NB4 (cell line): ENCODE results near the gene GAGE12J.
"Not testable (repeated sequence)": the region's sequence is repeated elsewhere in the genome, so short reads cannot be mapped to it uniquely, and the experiment has no call there.

Source experiments
- POLR2A ChIP-seq: IDR thresholded peaks from 2 replicates; pipeline ENCODE4 v1.6.1; 2011; ENCODE audit warnings: mild to moderate bottlenecking; ENCODE audit not compliant: insufficient read length; ENCODE audit errors: extremely low read depth
- TF ChIP-seq, protein P1 (sequence below): IDR thresholded peaks from one replicate; pipeline ENCODE4 v1.5.1; 2012; ENCODE audit warnings: low read depth, low read length

- TF ChIP-seq, protein P1, sequence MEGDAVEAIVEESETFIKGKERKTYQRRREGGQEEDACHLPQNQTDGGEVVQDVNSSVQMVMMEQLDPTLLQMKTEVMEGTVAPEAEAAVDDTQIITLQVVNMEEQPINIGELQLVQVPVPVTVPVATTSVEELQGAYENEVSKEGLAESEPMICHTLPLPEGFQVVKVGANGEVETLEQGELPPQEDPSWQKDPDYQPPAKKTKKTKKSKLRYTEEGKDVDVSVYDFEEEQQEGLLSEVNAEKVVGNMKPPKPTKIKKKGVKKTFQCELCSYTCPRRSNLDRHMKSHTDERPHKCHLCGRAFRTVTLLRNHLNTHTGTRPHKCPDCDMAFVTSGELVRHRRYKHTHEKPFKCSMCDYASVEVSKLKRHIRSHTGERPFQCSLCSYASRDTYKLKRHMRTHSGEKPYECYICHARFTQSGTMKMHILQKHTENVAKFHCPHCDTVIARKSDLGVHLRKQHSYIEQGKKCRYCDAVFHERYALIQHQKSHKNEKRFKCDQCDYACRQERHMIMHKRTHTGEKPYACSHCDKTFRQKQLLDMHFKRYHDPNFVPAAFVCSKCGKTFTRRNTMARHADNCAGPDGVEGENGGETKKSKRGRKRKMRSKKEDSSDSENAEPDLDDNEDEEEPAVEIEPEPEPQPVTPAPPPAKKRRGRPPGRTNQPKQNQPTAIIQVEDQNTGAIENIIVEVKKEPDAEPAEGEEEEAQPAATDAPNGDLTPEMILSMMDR: not testable (repeated sequence)
- TF ChIP-seq POLR2A: not testable (repeated sequence)
Measured at GRCh38 chrX:49321737-49322136, at the start of gene GAGE12J.
